ENCODE data around the gene NKAIN4.

The NKAIN4 gene

GRCh38 chr20:63242736-63243135 is 11.5 kb downstream of the NKAIN4 start:
- no peak for TF ChIP-seq Cebpa-rat (IDR thresholded peaks at IDR 0.05)
- no peaks in the 10 kb centered on the region for H3K27me3 ChIP-seq
- 0 out of 2 replicates have a peak overlapping the region, but pooled peaks have one; percentile 19 for H3K9ac ChIP-seq
- H3K27ac ChIP-seq: no peak overlapping the region
- H3K4me2 ChIP-seq: peak overlapping the region; percentile 97
- no peaks in the 10 kb centered on the region for H3K9me3 ChIP-seq
- no peak overlapping the region for H3K4me3 ChIP-seq
- H4K20me1 ChIP-seq: peaks cover 55% of the 10 kb centered on the region
- H3K36me3 ChIP-seq: peaks cover 32% of the 10 kb centered on the region
- H3K4me1 ChIP-seq: peaks cover 98% of the 10 kb centered on the region

GRCh38 chr20:63241272-63241671 is 13.0 kb downstream of the NKAIN4 start:
- Histone ChIP-seq H3K36me3 (peaks cover 22% of the 10 kb centered on the region), H3K9me3 (no peaks in the 10 kb centered on the region), H3K4me3 (no peak overlapping the region), H3K9ac (peak overlapping the region; percentile 46), H3K4me1 (peaks cover 98% of the 10 kb centered on the region), H3K4me2 (peak overlapping the region; percentile 74), H4K20me1 (peaks cover 40% of the 10 kb centered on the region), H3K27ac (peak overlapping the region; percentile 60), H3K27me3 (no peaks in the 10 kb centered on the region)
- no peak for TF ChIP-seq Cebpa-rat (IDR thresholded peaks at IDR 0.05)

- Histone ChIP-seq H3K4me1 (peaks cover 98% of the 10 kb centered on the region), H4K20me1 (peaks cover 31% of the 10 kb centered on the region; the same call in 1 of the 2 replicates), H3K4me3 (no peak overlapping the region), H3K4me2 (peak overlapping the region; percentile 96), H3K27me3 (no peaks in the 10 kb centered on the region), H3K36me3 (peaks cover 18% of the 10 kb centered on the region), H3K9me3 (no peaks in the 10 kb centered on the region), H3K9ac (no peak overlapping the region; the same call in 1 of the 2 replicates), H3K27ac (peak overlapping the region; percentile 37; the same call in 1 of the 2 replicates)
- no peak for TF ChIP-seq Cebpa-rat (IDR thresholded peaks at IDR 0.05)
These were observed 14.3 kb downstream of the NKAIN4 start for GRCh38 chr20:63240004-63240403.

- no peaks in the 10 kb centered on the region for H3K27me3 ChIP-seq
- H3K36me3 ChIP-seq: peaks cover 12% of the 10 kb centered on the region
- TF ChIP-seq Cebpa-rat (IDR thresholded peaks at IDR 0.05): no peak
- no peak overlapping the region for H3K9ac ChIP-seq
- H3K4me2 ChIP-seq: peak overlapping the region; percentile 96
- H3K4me3 ChIP-seq: no peak overlapping the region
- peaks cover 26% of the 10 kb centered on the region; the same call in 1 of the 2 replicates for H4K20me1 ChIP-seq
- peaks cover 98% of the 10 kb centered on the region for H3K4me1 ChIP-seq
- H3K9me3 ChIP-seq: no peaks in the 10 kb centered on the region
- H3K27ac ChIP-seq: peak overlapping the region; percentile 63; the same call in 1 of the 2 replicates
These were observed 14.8 kb downstream of the NKAIN4 start for GRCh38 chr20:63239431-63239830.

GRCh38 chr20:63238514-63239125 is 15.6 kb downstream of the NKAIN4 start:
- H3K4me3 ChIP-seq: peak overlapping the region; percentile 58
- TF ChIP-seq Cebpa-rat (IDR thresholded peaks at IDR 0.05): no peak
- H3K27ac ChIP-seq: peak overlapping the region; percentile 81
- H3K4me1 ChIP-seq: peaks cover 98% of the 10 kb centered on the region
- no peaks in the 10 kb centered on the region for H3K9me3 ChIP-seq
- 0 out of 2 replicates have a peak, but pooled peaks cover 2% of the 10 kb centered on the region for H3K27me3 ChIP-seq
- H3K4me2 ChIP-seq: peak overlapping the region; percentile 96
- H4K20me1 ChIP-seq: peaks cover 18% of the 10 kb centered on the region; the same call in 1 of the 2 replicates
- H3K9ac ChIP-seq: peak overlapping the region; percentile 65
- peaks cover 4% of the 10 kb centered on the region for H3K36me3 ChIP-seq

GRCh38 chr20:63238031-63238430 is 16.2 kb downstream of the NKAIN4 start:
- Histone ChIP-seq H3K4me2 (peak overlapping the region; percentile 96), H3K4me3 (peak overlapping the region; percentile 58), H4K20me1 (peaks cover 12% of the 10 kb centered on the region; the same call in 1 of the 2 replicates), H3K27ac (peak overlapping the region; percentile 81), H3K9me3 (no peaks in the 10 kb centered on the region), H3K27me3 (peaks cover 4% of the 10 kb centered on the region; the same call in 1 of the 2 replicates), H3K4me1 (peaks cover 98% of the 10 kb centered on the region), H3K36me3 (no peaks in the 10 kb centered on the region), H3K9ac (peak overlapping the region; percentile 65)
- no peak for TF ChIP-seq Cebpa-rat (IDR thresholded peaks at IDR 0.05)

- peak overlapping the region; percentile 96 for H3K4me2 ChIP-seq
- H3K4me3 ChIP-seq: no peak overlapping the region
- no peaks in the 10 kb centered on the region for H3K9me3 ChIP-seq
- no peak for TF ChIP-seq Cebpa-rat (IDR thresholded peaks at IDR 0.05)
- no peaks in the 10 kb centered on the region for H3K36me3 ChIP-seq
- peak overlapping the region; percentile 28 for H3K9ac ChIP-seq
- peak overlapping the region; percentile 66 for H3K27ac ChIP-seq
- H3K4me1 ChIP-seq: peaks cover 95% of the 10 kb centered on the region
- 0 out of 2 replicates have a peak, but pooled peaks cover 3% of the 10 kb centered on the region for H4K20me1 ChIP-seq
- H3K27me3 ChIP-seq: peaks cover 21% of the 10 kb centered on the region
These were observed 18.0 kb downstream of the NKAIN4 start for GRCh38 chr20:63236116-63236837.

GRCh38 chr20:63235399-63235983 is 18.8 kb downstream of the NKAIN4 start, which contains the start of gene BIRC7:
Gene BIRC7, plus strand, starts transcription at chr20:63235905. Its CDS starts 192 bp downstream, at chr20:63236097.
- Histone ChIP-seq H3K4me3 (no peak within 1 kb of the TSS), H3K27ac (peak within 1 kb of the TSS; percentile 66), H3K36me3 (no peaks in the 10 kb centered on the region), H3K9ac (peak within 1 kb of the TSS; percentile 28), H3K4me1 (peaks cover 95% of the 10 kb centered on the region), H4K20me1 (no peaks in the 10 kb centered on the region), H3K9me3 (no peaks in the 10 kb centered on the region), H3K4me2 (peak within 1 kb of the TSS; percentile 96), H3K27me3 (peaks cover 25% of the 10 kb centered on the region)
- no peak for TF ChIP-seq Cebpa-rat (IDR thresholded peaks at IDR 0.05)

GRCh38 chr20:63234693-63235398 is 19.4 kb downstream of the NKAIN4 start:
- Histone ChIP-seq H3K9me3 (no peaks in the 10 kb centered on the region), H3K4me1 (peaks cover 97% of the 10 kb centered on the region), H3K36me3 (no peaks in the 10 kb centered on the region), H3K4me3 (no peak overlapping the region), H4K20me1 (no peaks in the 10 kb centered on the region), H3K4me2 (peak overlapping the region; percentile 96), H3K9ac (no peak overlapping the region), H3K27me3 (peaks cover 28% of the 10 kb centered on the region), H3K27ac (0 out of 2 replicates have a peak overlapping the region, but pooled peaks have one; percentile 13)
- no peak for TF ChIP-seq Cebpa-rat (IDR thresholded peaks at IDR 0.05)
